Neural cell (in vitro differentiated cells): ENCODE results near the gene ITGBL1. TPM values are rescaled to one million over a fixed set of nuclear protein-coding genes. Genes with fewer than 3 reads are reported as not detected.

Experiments
- H2AFZ ChIP-seq: fragments of 200-600, 300-800 bp; sonication (generic), shearing (Covaris generic); 2 replicates; pipeline ENCODE4 v1.6.0; 2014; ENCODE audit warnings: low read depth, mild to moderate bottlenecking, antibody characterized with exemption, low read length, moderate library complexity
- H3F3A ChIP-seq: fragments of 200-600 bp; shearing (Covaris generic); 2 replicates; pipeline ENCODE4 v1.6.1; 2016; ENCODE audit warnings: mild to moderate bottlenecking, moderate library complexity, mixed read lengths, antibody characterized with exemption, low read length; ENCODE audit not compliant: insufficient read depth, poor library complexity, severe bottlenecking
- H3K27ac ChIP-seq: fragments of 200-600, 300-800 bp; sonication (generic), shearing (Covaris generic); 2 replicates; pipeline ENCODE4 v1.5.1; 2014; ENCODE audit warnings: mild to moderate bottlenecking, low read length, moderate library complexity
- H3K27me3 ChIP-seq: fragments of 300-800, 200-600 bp; sonication (generic), shearing (Covaris generic); 2 replicates; pipeline ENCODE4 v1.6.0; 2014; ENCODE audit warnings: mild to moderate bottlenecking, low read depth, low read length, moderate library complexity; ENCODE audit not compliant: insufficient read depth
- H3K36me3 ChIP-seq: fragments of 300-800, 200-600 bp; sonication (generic), shearing (Covaris generic); 2 replicates; pipeline ENCODE4 v1.5.1; 2014; ENCODE audit warnings: mild to moderate bottlenecking, antibody characterized with exemption, low read length, moderate library complexity; ENCODE audit not compliant: insufficient read depth
- H3K4me2 ChIP-seq: fragments of 300-800, 200-600 bp; sonication (generic), shearing (Covaris generic); 2 replicates; pipeline ENCODE4 v1.6.0; 2014; ENCODE audit warnings: mild to moderate bottlenecking, low read length
- H3K4me3 ChIP-seq: fragments of 300-800, 200-600 bp; sonication (generic), shearing (Covaris generic); 2 replicates; pipeline ENCODE4 v1.5.1; 2014; ENCODE audit warnings: mild to moderate bottlenecking, low read length, moderate library complexity
- H3K79me2 ChIP-seq: fragments of 200-600 bp; shearing (Covaris generic); replicated peaks from 2 replicates; pipeline ENCODE4 v1.6.0; 2014; ENCODE audit warnings: mild to moderate bottlenecking, low read length, moderate library complexity; ENCODE audit not compliant: insufficient read depth
- H3K9ac ChIP-seq: fragments of 300-800, 200-600 bp; sonication (generic), shearing (Covaris generic); 2 replicates; pipeline ENCODE4 v1.6.1; 2016; ENCODE audit warnings: mild to moderate bottlenecking, low read length, mixed read lengths
- H3K9me2 ChIP-seq: fragments of 200-600 bp; shearing (Covaris generic); 2 replicates; pipeline ENCODE4 v1.6.1; 2016; ENCODE audit warnings: mild to moderate bottlenecking, low read length, mixed read lengths; ENCODE audit not compliant: insufficient read depth
- H3K9me3 ChIP-seq: fragments of 200-600, 300-800 bp; sonication (generic), shearing (Covaris generic); 2 replicates; pipeline ENCODE4 v1.6.1; 2016; ENCODE audit warnings: mild to moderate bottlenecking, mixed run types, low read length, moderate library complexity, mixed read lengths
- H4K20me1 ChIP-seq: fragments of 200-600 bp; shearing (Covaris generic); 2 replicates; pipeline ENCODE4 v1.6.1; 2016; ENCODE audit warnings: mild to moderate bottlenecking, mixed run types; ENCODE audit not compliant: insufficient read depth
- EP300 ChIP-seq: fragments of 450-650 bp; conservative IDR thresholded peaks from 2 replicates; pipeline ENCODE4 v1.6.1; 2014; ENCODE audit warnings: antibody characterized with exemption, mild to moderate bottlenecking, moderate library complexity; ENCODE audit not compliant: poor library complexity, severe bottlenecking
- MXI1 ChIP-seq: fragments of 450-650 bp; conservative IDR thresholded peaks from 2 replicates; pipeline ENCODE4 v1.6.1; 2014; ENCODE audit warnings: antibody characterized with exemption, mild to moderate bottlenecking; ENCODE audit not compliant: poor library complexity, severe bottlenecking
- POLR2AphosphoS5 ChIP-seq: IDR thresholded peaks from 2 replicates; pipeline ENCODE4 v1.6.1; 2012
- RAD21 ChIP-seq: fragments of 450-650 bp; conservative IDR thresholded peaks from 2 replicates; pipeline ENCODE4 v1.6.1; 2014; ENCODE audit warnings: antibody characterized with exemption, mild to moderate bottlenecking, moderate library complexity
- SMC3 ChIP-seq: fragments of 450-650 bp; conservative IDR thresholded peaks from 2 replicates; pipeline ENCODE4 v1.6.1; 2014; ENCODE audit warnings: antibody characterized with exemption, mild to moderate bottlenecking, moderate library complexity; ENCODE audit not compliant: poor library complexity
- polyA plus RNA-seq: library from polyadenylated mRNA; depleted of rRNA; stranded (reverse); fragments of >200 nt; gene quantifications from 2 replicates; pipeline ENCODE4 v1.2.3, GENCODE V29; 2014
- TF ChIP-seq, protein P1 (sequence below): IDR thresholded peaks from 2 replicates; pipeline ENCODE4 v1.6.1; 2012; ENCODE audit warnings: borderline replicate concordance
- TF ChIP-seq, protein P2 (sequence below): fragments of 450-650 bp; IDR thresholded peaks from 2 replicates; pipeline ENCODE4 v1.5.1; 2014; ENCODE audit warnings: antibody characterized with exemption, mild to moderate bottlenecking, moderate library complexity; ENCODE audit not compliant: poor library complexity, severe bottlenecking

Gene ITGBL1
- polyA plus RNA-seq, 1 donor from 2014 or later, result 0.46 TPM

DNA sequence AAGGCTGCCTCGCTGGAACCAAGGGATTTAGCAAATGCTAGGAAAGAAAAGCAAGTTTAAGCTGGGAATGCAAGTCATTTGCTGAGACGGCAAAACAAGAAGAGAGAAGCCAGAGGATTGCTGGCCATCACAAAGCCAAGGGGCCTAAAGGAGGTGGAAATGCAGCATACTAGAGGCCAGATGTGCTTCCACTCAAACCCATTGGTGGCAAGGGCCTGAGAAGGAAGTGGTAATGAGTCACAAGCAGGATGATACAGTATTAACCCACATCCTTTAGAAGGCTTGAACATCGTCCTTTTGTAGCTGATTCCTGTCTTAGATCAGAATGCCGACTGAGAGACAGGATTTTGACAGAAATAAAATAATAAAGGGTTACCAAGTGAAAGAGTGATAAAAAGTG is 68.2 kb downstream of the ITGBL1 start:
- no peak overlapping the region for H3K9ac ChIP-seq
- no peaks in the 10 kb centered on the region for H3K27me3 ChIP-seq
- no peak overlapping the region for H2AFZ ChIP-seq
- no peak overlapping the region for H3K4me2 ChIP-seq
- H3K27ac ChIP-seq, result no peak overlapping the region
- H4K20me1 ChIP-seq, result no peaks in the 10 kb centered on the region
- H3K79me2 ChIP-seq, result no peaks in the 10 kb centered on the region
- H3K4me3 ChIP-seq, result no peak overlapping the region
- TF ChIP-seq MXI1 (no peak), EP300 (no peak), SMC3 (no peak), POLR2AphosphoS5 (no peak)
- TF ChIP-seq, protein P1, sequence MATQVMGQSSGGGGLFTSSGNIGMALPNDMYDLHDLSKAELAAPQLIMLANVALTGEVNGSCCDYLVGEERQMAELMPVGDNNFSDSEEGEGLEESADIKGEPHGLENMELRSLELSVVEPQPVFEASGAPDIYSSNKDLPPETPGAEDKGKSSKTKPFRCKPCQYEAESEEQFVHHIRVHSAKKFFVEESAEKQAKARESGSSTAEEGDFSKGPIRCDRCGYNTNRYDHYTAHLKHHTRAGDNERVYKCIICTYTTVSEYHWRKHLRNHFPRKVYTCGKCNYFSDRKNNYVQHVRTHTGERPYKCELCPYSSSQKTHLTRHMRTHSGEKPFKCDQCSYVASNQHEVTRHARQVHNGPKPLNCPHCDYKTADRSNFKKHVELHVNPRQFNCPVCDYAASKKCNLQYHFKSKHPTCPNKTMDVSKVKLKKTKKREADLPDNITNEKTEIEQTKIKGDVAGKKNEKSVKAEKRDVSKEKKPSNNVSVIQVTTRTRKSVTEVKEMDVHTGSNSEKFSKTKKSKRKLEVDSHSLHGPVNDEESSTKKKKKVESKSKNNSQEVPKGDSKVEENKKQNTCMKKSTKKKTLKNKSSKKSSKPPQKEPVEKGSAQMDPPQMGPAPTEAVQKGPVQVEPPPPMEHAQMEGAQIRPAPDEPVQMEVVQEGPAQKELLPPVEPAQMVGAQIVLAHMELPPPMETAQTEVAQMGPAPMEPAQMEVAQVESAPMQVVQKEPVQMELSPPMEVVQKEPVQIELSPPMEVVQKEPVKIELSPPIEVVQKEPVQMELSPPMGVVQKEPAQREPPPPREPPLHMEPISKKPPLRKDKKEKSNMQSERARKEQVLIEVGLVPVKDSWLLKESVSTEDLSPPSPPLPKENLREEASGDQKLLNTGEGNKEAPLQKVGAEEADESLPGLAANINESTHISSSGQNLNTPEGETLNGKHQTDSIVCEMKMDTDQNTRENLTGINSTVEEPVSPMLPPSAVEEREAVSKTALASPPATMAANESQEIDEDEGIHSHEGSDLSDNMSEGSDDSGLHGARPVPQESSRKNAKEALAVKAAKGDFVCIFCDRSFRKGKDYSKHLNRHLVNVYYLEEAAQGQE, result no peak
- H3K36me3 ChIP-seq, result no peaks in the 10 kb centered on the region
- no peaks in the 10 kb centered on the region for H3K9me3 ChIP-seq
- no peaks in the 10 kb centered on the region for H3K9me2 ChIP-seq
- H3F3A ChIP-seq, result no peaks in the 10 kb centered on the region

DNA sequence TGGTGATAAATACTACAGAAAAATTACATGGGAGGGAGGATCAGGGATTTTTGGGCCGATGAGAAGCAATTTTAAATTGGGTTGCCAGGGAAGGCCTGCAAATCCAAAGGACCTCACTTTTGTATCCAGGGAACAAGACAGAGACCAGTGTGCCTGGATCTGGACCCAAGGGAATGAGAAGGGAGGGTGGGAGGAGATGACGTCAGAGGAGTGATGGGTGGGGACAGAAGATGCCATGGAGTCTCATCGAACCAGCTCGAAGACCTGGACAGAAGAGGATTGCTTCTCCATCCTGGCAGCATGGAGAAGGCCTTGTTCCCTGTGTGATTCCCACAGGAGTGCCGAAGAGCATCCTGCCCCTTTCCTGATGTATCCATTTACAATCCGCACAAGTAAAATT is 68.9 kb downstream of the ITGBL1 start:
- H3K36me3 ChIP-seq, result no peaks in the 10 kb centered on the region
- H3K4me3 ChIP-seq, result no peak overlapping the region
- no peaks in the 10 kb centered on the region for H3K9me3 ChIP-seq
- no peaks in the 10 kb centered on the region for H4K20me1 ChIP-seq
- H3K79me2 ChIP-seq, result no peaks in the 10 kb centered on the region
- H3K9me2 ChIP-seq, result no peaks in the 10 kb centered on the region
- H3F3A ChIP-seq, result no peaks in the 10 kb centered on the region
- H2AFZ ChIP-seq, result no peak overlapping the region
- TF ChIP-seq RAD21 (no peak), POLR2AphosphoS5 (no peak), EP300 (no peak)
- TF ChIP-seq, protein P1, result no peak
- TF ChIP-seq, protein P2, sequence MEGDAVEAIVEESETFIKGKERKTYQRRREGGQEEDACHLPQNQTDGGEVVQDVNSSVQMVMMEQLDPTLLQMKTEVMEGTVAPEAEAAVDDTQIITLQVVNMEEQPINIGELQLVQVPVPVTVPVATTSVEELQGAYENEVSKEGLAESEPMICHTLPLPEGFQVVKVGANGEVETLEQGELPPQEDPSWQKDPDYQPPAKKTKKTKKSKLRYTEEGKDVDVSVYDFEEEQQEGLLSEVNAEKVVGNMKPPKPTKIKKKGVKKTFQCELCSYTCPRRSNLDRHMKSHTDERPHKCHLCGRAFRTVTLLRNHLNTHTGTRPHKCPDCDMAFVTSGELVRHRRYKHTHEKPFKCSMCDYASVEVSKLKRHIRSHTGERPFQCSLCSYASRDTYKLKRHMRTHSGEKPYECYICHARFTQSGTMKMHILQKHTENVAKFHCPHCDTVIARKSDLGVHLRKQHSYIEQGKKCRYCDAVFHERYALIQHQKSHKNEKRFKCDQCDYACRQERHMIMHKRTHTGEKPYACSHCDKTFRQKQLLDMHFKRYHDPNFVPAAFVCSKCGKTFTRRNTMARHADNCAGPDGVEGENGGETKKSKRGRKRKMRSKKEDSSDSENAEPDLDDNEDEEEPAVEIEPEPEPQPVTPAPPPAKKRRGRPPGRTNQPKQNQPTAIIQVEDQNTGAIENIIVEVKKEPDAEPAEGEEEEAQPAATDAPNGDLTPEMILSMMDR, result no peak
- no peak overlapping the region for H3K27ac ChIP-seq
- H3K27me3 ChIP-seq, result no peaks in the 10 kb centered on the region
- no peak overlapping the region for H3K9ac ChIP-seq
- H3K4me2 ChIP-seq, result no peak overlapping the region
